Neutrophil (primary cell): ENCODE results near the gene TUT4.

Experiments
- H3K27ac ChIP-seq: fragments of 200-600 bp; sonication (generic); 2 replicates; pipeline ENCODE4 v1.5.1; 2016; ENCODE audit warnings: mild to moderate bottlenecking, moderate library complexity
- H3K27me3 ChIP-seq: fragments of 200-600 bp; sonication (generic); 2 replicates; pipeline ENCODE4 v1.6.0; 2016; ENCODE audit warnings: mild to moderate bottlenecking
- H3K36me3 ChIP-seq: fragments of 200-600 bp; sonication (generic); 2 replicates; pipeline ENCODE4 v1.5.1; 2017
- H3K4me1 ChIP-seq, 2 experiments: fragments of 200-600 bp in 1 of 2; sonication (generic) in 1 of 2; 1 replicate in 1 of 2; 2 replicates in 1 of 2; pipeline versions ENCODE4 v1.5.1 to v1.6.1; 2013 to 2016; ENCODE audit warnings: low read depth in 1 of 2, low read length in 1 of 2, mild to moderate bottlenecking in 1 of 2, moderate library complexity in 1 of 2; ENCODE audit not compliant: control insufficient read depth in 1 of 2, insufficient read depth in 1 of 2
- H3K4me3 ChIP-seq, 2 experiments: fragments of 200-600 bp in 1 of 2; sonication (generic) in 1 of 2; 1 replicate in 1 of 2; 2 replicates in 1 of 2; pipeline ENCODE4 v1.5.1; 2013 to 2016; ENCODE audit warnings: low read depth in 1 of 2, low read length in 1 of 2, mild to moderate bottlenecking in 1 of 2, moderate library complexity in 1 of 2
- H3K9me3 ChIP-seq: fragments of 200-600 bp; sonication (generic); 2 replicates; pipeline ENCODE4 v1.5.1; 2016
- CTCF ChIP-seq: fragments of 200-600 bp; sonication (generic); IDR thresholded peaks from 2 replicates; pipeline ENCODE4 v1.5.1; 2016; ENCODE audit warnings: antibody characterized with exemption

Gene TUT4

DNA sequence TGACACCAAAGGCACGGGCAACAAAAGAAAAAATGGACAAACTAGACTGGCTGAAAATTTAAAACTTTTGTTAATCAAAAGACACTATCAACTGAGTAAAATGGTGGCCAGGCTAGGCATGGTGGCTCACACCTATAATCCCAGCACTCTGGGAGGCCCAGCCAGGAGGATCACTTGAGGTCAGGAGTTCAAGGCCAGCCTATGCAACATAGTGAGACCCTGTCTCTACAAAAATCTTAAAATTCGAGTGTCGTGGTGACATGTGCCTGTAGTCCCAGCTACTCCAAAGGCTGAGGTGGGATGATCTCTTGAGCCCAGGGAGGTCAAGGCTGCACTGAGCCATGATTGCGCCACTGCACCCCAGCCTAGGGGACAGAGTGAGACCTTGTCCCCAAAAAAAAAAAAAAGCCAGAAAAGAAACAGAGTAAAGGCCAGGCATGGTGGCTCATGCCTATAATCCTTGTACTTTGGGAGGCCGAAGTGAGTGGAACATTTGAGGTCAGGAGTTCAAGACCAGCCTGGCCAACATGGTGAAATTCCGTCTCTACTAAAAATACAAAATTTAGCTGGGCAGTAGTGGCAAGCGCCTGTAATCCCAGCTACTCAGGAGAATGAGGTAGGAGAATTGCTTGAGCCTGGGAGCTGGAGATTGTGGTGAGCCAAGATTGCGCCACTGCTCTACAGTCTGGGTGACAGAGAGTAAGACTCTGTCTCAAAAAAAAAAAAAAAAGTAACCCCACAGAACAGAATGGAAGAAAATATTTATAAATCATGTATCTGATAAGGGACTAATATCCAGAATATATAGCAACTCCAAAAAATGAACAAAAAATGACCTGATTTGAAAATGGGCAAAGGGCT is 8.0 kb downstream of the TUT4 start:
- Histone ChIP-seq H3K4me3 (no peak overlapping the region), H3K9me3 (peaks cover 3% of the 10 kb centered on the region)
- TF ChIP-seq CTCF = no peak

DNA sequence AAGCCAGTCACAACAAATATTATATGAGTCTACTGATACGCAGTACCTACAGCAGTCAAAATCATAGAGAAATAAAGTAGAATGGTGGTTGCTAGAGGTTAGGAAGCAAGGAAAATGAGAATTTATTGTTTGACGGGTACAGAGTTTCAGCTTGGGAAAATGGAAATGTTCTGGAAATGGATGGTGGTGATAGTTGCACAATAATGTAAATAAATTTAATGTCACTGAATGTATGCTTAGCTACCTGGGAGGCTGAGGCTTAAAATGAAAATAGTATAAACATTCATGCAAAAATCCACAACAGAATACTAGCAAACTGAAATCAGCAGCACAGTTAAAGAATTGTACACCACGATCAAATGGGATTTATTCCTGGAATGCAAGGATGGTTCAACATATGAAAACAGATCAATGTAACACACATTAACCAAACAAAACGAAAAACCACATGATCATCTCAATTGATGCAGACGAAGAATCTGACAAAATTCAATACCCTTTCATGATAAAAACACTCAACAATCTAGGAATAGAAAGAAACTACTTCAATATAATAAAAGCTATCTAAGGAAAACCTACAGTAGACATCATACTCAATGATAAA is 10.7 kb downstream of the TUT4 start:
- H3K36me3 ChIP-seq = no peaks in the 10 kb centered on the region
- H3K4me3 ChIP-seq = no peak overlapping the region
- no peaks in the 10 kb centered on the region for H3K27me3 ChIP-seq
- peaks cover 0 to 4% of the 10 kb centered on the region in 2 experiments for H3K4me1 ChIP-seq
- no peak overlapping the region for H3K27ac ChIP-seq
- H3K9me3 ChIP-seq = peaks cover 3% of the 10 kb centered on the region
- TF ChIP-seq CTCF = no peak

More for the DNA sequence above, 8.0 kb downstream of the TUT4 start:
- peaks cover 0 to 4% of the 10 kb centered on the region in 2 experiments for H3K4me1 ChIP-seq
- no peaks in the 10 kb centered on the region for H3K27me3 ChIP-seq
- H3K36me3 ChIP-seq = no peaks in the 10 kb centered on the region
- no peak overlapping the region for H3K27ac ChIP-seq

DNA sequence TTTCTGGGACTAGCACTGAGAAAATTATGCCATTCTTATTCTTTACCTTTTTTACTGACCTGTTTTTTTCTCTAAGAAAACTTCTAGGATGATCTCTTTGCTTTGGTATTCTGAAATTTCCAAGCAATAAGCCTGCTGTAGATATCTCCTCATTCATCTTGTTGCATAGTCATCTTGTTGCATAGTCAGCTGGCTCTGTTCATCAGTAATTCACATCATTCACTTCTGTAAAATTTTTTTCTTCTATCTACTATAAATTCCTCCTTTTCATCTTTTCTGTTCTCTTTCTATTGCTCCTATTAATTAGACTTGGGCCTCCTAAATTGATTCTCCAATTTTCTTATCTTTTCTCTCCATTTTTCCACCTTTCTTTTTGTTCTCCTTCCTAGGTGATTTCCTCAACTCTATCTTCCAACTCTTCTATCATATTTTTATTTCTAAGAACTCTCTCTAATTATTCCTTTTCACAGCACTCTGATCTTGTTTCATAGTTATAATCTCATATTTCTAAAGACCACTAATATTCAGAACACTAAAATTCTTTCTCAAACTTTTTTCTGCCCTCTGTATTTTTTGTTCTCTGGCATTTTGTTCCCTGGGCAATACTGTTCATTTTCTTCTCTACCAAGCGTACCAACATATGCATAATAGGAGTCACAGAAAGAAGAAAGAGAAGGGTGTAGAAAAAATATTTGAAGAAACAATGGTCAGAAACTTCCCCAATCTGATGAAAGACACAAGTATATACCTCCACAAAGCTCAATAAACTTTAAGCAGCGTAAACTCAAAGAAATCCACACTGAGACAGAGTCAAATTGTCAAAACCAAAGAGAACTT is 17.7 kb downstream of the TUT4 start:
- no peak overlapping the region for H3K4me3 ChIP-seq
- no peaks in the 10 kb centered on the region for H3K36me3 ChIP-seq
- H3K27me3 ChIP-seq = no peaks in the 10 kb centered on the region
- peaks cover 25 to 26% of the 10 kb centered on the region in 2 experiments for H3K4me1 ChIP-seq
- H3K9me3 ChIP-seq = no peaks in the 10 kb centered on the region
- peak overlapping the region; percentile 4 for H3K27ac ChIP-seq
- TF ChIP-seq CTCF = no peak

DNA sequence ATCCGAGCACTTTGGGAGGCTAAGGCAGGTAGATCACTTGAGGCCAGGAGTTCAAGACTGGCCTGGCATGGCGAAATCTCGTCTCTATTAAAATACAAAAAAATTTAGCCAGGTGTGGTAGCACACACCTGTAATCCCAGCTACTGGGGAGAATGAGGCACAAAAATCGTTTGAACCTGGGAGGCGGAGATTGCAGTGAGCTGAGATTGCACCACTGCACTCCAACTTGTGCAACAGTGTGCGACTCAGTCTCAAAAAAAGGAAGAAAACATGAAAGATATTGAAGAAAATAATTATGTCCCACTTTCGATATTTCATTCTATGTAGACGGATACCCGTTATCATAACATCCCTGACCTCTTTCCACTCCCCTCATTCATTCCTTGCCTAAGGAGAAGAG is 19.2 kb downstream of the TUT4 start:
- TF ChIP-seq CTCF = no peak

GRCh38 chr1:52532731-52533327 is 20.1 kb downstream of the TUT4 start:
- Histone ChIP-seq H3K27ac (peak overlapping the region; percentile 67), H3K27me3 (no peaks in the 10 kb centered on the region), H3K4me1 (peaks cover 25 to 26% of the 10 kb centered on the region in 2 experiments), H3K9me3 (no peaks in the 10 kb centered on the region), H3K36me3 (peaks cover 2% of the 10 kb centered on the region), H3K4me3 (no peak overlapping the region)
- TF ChIP-seq CTCF = no peak

More for the DNA sequence above, 19.2 kb downstream of the TUT4 start:
- no peaks in the 10 kb centered on the region for H3K9me3 ChIP-seq
- peaks cover 25 to 26% of the 10 kb centered on the region in 2 experiments for H3K4me1 ChIP-seq
- no peaks in the 10 kb centered on the region for H3K27me3 ChIP-seq
- no peaks in the 10 kb centered on the region for H3K36me3 ChIP-seq
- H3K27ac ChIP-seq = peak overlapping the region; percentile 67
- peak overlapping the region in 1 of 2 experiments; percentile 6 for H3K4me3 ChIP-seq
